ENCODE measurements around the gene DSE. TPM values are rescaled to one million over a fixed set of nuclear protein-coding genes. Genes with fewer than 3 reads are reported as not detected.

DSE gene
- total and polyA plus RNA-seq, 2 donors (not counting 1 experiment from before 2014, with no cell fraction given), result 8.3 to 8.6 TPM

- peak overlapping the region; percentile 49 for H2AFZ ChIP-seq (ENCODE audit: insufficient read depth, low read depth, low read length, poor library complexity, severe bottlenecking)
- no peaks in the 10 kb centered on the region for H3K9me3 Mint-ChIP-seq (ENCODE audit: insufficient read depth)
These were observed 18.6 kb downstream of the DSE start for GRCh38 chr6:116389357-116389756.

More at GRCh38 chr6:116389357-116389756, 18.6 kb downstream of the DSE start:
- Mint-ChIP-seq H3K27me3 (no peaks in the 10 kb centered on the region), H3K27ac (peak overlapping the region; percentile 32), H3K4me3 (peak overlapping the region; percentile 44), H3K4me1 (peaks cover 62% of the 10 kb centered on the region)
- intact Hi-C loops (cut with micrococcal nuclease), result no loop called here
- H4K20me1 ChIP-seq (ENCODE audit: control insufficient read depth, insufficient read depth, low read length, poor library complexity, severe bottlenecking), result no peaks in the 10 kb centered on the region
- no peak overlapping the region for H3K9ac ChIP-seq (ENCODE audit: low read length)
- H3K4me1 ChIP-seq (ENCODE audit: control insufficient read depth in 2 of 2, insufficient read depth in 2 of 2, low read length in 2 of 2), result peaks cover 54 to 59% of the 10 kb centered on the region in 2 donors
- H3K27me3 ChIP-seq (replicated peaks in 1 of 4; ENCODE audit: control extremely low read depth in 1 of 4, control insufficient read depth in 3 of 4, insufficient read depth in 4 of 4, low read length in 3 of 4), result no peaks in the 10 kb centered on the region
- no peak for DNase-seq
- H3K9me3 ChIP-seq (ENCODE audit: control extremely low read depth in 1 of 3, control insufficient read depth in 2 of 3, insufficient read depth in 1 of 3, low read length in 2 of 3), result no peaks in the 10 kb centered on the region
- CTCF ChIA-PET, result interaction anchor here (0.8 to 1.5 kb wide), 7 partner anchors 12 to 146 kb away, joined by 3 to 5 read pairs (median 4); partner anchors contain the start of gene DSE
- H3K27ac ChIP-seq (ENCODE audit: low read length in 2 of 2), result peak overlapping the region in 1 of 2 donors; percentile 55
- H3K79me2 ChIP-seq (ENCODE audit: control insufficient read depth, insufficient read depth, low read length), result peaks cover 76% of the 10 kb centered on the region
- TF ChIP-seq EZH2 (IDR thresholded peaks at IDR 0.05; ENCODE audit: borderline replicate concordance, insufficient read depth, low read depth, low read length, poor library complexity, severe bottlenecking) (no peak), CTCF (IDR thresholded peaks at IDR 0.05) (no peak)
- POLR2A ChIA-PET, result interaction anchor here (0.7 kb wide), 1 partner anchor 69 kb away, joined by 3 read pairs; no protein-coding TSS in a partner anchor
- no peaks in the 10 kb centered on the region for H3K36me3 ChIP-seq (replicated peaks in 1 of 2; ENCODE audit: control extremely low read depth in 1 of 2, control insufficient read depth in 1 of 2, extremely low read depth in 1 of 2, insufficient read depth in 2 of 2, low read length in 1 of 2)
- ATAC-seq (ENCODE audit: low read depth), result no peak
- peak overlapping the region; percentile 50 for H3K4me2 ChIP-seq (replicated peaks; ENCODE audit: low read depth, low read length, poor library complexity, severe bottlenecking)
- H3K4me3 ChIP-seq (ENCODE audit: control extremely low read depth in 1 of 5, extremely low read depth in 1 of 5, insufficient read depth in 1 of 5, low read depth in 2 of 5, low read length in 4 of 5), result no peak overlapping the region
